CD14-positive monocyte (primary cell): ENCODE measurements around the gene LRBA. TPM values are rescaled to one million over a fixed set of nuclear protein-coding genes. Genes with fewer than 3 reads are reported as not detected.

Source experiments
- DNase-seq, 3 donors: peaks; one replicate each; pipeline ENCODE4 v3.0.0-alpha.2; 2011 to 2022
- H2AFZ ChIP-seq: 2 replicates; pipeline ENCODE4 v1.6.0; 2012; ENCODE audit warnings: mild to moderate bottlenecking, low read depth, low read length, inconsistent platforms; ENCODE audit not compliant: insufficient read depth, poor library complexity, severe bottlenecking
- H3K27ac ChIP-seq, 2 donors: 1 replicate in 1 of 2; 2 replicates in 1 of 2; pipeline ENCODE4 v1.5.1; 2012 to 2013; ENCODE audit warnings: low read length in 2 of 2, control low read depth in 1 of 2, inconsistent platforms in 1 of 2, low read depth in 1 of 2, mild to moderate bottlenecking in 1 of 2
- H3K27me3 ChIP-seq, 2 donors: one replicate each; pipeline versions ENCODE4 v1.6.0 to v1.6.1; 2011 to 2013; ENCODE audit warnings: low read length in 2 of 2; ENCODE audit not compliant: control insufficient read depth in 2 of 2, insufficient read depth in 2 of 2
- H3K36me3 ChIP-seq, 2 donors: replicated peaks in 1 of 2; 1 replicate in 1 of 2; 2 replicates in 1 of 2; pipeline versions ENCODE4 v1.5.1 to v1.6.1; 2012 to 2013; ENCODE audit warnings: low read length in 2 of 2, control low read depth in 1 of 2, inconsistent platforms in 1 of 2, mild to moderate bottlenecking in 1 of 2; ENCODE audit not compliant: insufficient read depth in 2 of 2, control insufficient read depth in 1 of 2
- H3K4me1 ChIP-seq, 2 donors: 1 replicate in 1 of 2; 2 replicates in 1 of 2; pipeline versions ENCODE4 v1.5.1 to v1.6.1; 2012 to 2013; ENCODE audit warnings: low read length in 2 of 2, control low read depth in 1 of 2, inconsistent platforms in 1 of 2, mild to moderate bottlenecking in 1 of 2, moderate library complexity in 1 of 2; ENCODE audit not compliant: insufficient read depth in 2 of 2, control insufficient read depth in 1 of 2
- H3K4me2 ChIP-seq: replicated peaks from 2 replicates; pipeline ENCODE3; 2012; ENCODE audit warnings: low read length, moderate library complexity, mild to moderate bottlenecking; ENCODE audit not compliant: poor library complexity, severe bottlenecking; ENCODE audit errors: extremely low read depth
- H3K4me3 ChIP-seq, 3 experiments: fragments of 200-600 bp in 1 of 3; sonication (generic) in 1 of 3; replicated peaks in 1 of 3; 1 replicate in 2 of 3; 2 replicates in 1 of 3; pipeline ENCODE4 v1.5.1; 2011 to 2013; ENCODE audit warnings: low read length in 3 of 3, mild to moderate bottlenecking in 3 of 3, control low read depth in 2 of 3, low read depth in 2 of 3, inconsistent platforms in 1 of 3, moderate library complexity in 1 of 3
- H3K79me2 ChIP-seq: 2 replicates; pipeline ENCODE4 v1.6.0; 2012; ENCODE audit warnings: mild to moderate bottlenecking, control low read depth, inconsistent platforms, low read length, moderate library complexity; ENCODE audit not compliant: insufficient read depth
- H3K9ac ChIP-seq: 2 replicates; pipeline ENCODE4 v1.6.0; 2017; ENCODE audit warnings: low read length, mild to moderate bottlenecking; ENCODE audit not compliant: insufficient read depth, poor library complexity, severe bottlenecking
- H3K9me3 ChIP-seq, 2 donors: replicated peaks in 1 of 2; 1 replicate in 1 of 2; 2 replicates in 1 of 2; pipeline versions ENCODE4 v1.5.1 to v1.6.1; 2012 to 2013; ENCODE audit warnings: low read length in 2 of 2, control low read depth in 1 of 2; ENCODE audit not compliant: control insufficient read depth in 1 of 2, insufficient read depth in 1 of 2
- H4K20me1 ChIP-seq: 2 replicates; pipeline ENCODE4 v1.6.0; 2012; ENCODE audit warnings: mild to moderate bottlenecking, low read length, control low read depth, moderate library complexity; ENCODE audit not compliant: insufficient read depth
- H3K27ac Mint-ChIP-seq, 7 donors: one replicate each; pipeline ENCODE4 v1.8.0; 2020; ENCODE audit warnings: mild to moderate bottlenecking in 7 of 7, mixed read lengths in 7 of 7, moderate library complexity in 6 of 7, inconsistent platforms in 2 of 7
- H3K27me3 Mint-ChIP-seq, 3 donors: one replicate each; pipeline ENCODE4 v1.8.0; 2021 to 2022; ENCODE audit warnings: low read depth in 3 of 3, mild to moderate bottlenecking in 3 of 3, mixed read lengths in 3 of 3, moderate library complexity in 3 of 3, inconsistent platforms in 1 of 3
- H3K36me3 Mint-ChIP-seq, 2 donors: one replicate each; pipeline ENCODE4 v1.8.0; 2020; ENCODE audit warnings: mixed read lengths in 2 of 2, inconsistent platforms in 1 of 2, mild to moderate bottlenecking in 1 of 2
- H3K4me1 Mint-ChIP-seq: one replicate; pipeline ENCODE4 v1.8.0; 2020; ENCODE audit warnings: mild to moderate bottlenecking, mixed read lengths
- H3K4me3 Mint-ChIP-seq, 2 donors: one replicate each; pipeline ENCODE4 v1.8.0; 2020; ENCODE audit warnings: mild to moderate bottlenecking in 2 of 2, mixed read lengths in 2 of 2, moderate library complexity in 1 of 2
- H3K9me3 Mint-ChIP-seq, 7 donors: one replicate each; pipeline ENCODE4 v1.8.0; 2020 to 2022; ENCODE audit warnings: mixed read lengths in 7 of 7, mild to moderate bottlenecking in 6 of 7, moderate library complexity in 6 of 7, inconsistent platforms in 2 of 7
- WGBS: methylation state at CpG from one replicate; pipeline ENCODE4 v1.1.5; 2013; ENCODE audit warnings: missing lambda C conversion rate; ENCODE audit not compliant: insufficient coverage; 5-methylcytosine and 5-hydroxymethylcytosine counted together
- intact Hi-C, 2 donors: fragments of 100-400 bp; cut with micrococcal nuclease; formaldehyde crosslinking; loops; one replicate each; pipeline versions ENCODE4 v1.15.0 to v1.15.1; 2023
- polyA plus RNA-seq, 3 donors: library from polyadenylated mRNA; depleted of rRNA in 1 of 3; unstranded in 2 of 3; stranded (reverse) in 1 of 3; fragments of 300-500 nt in 2 of 3; fragments of >200 nt in 1 of 3; fragmentation: Illumina TruSeq in 2 of 3; gene quantifications; 1 replicate in 2 of 3; 2 replicates in 1 of 3; pipeline ENCODE4 v1.2.3, GENCODE V29; 2012 to 2021
- TF ChIP-seq, protein P1 (sequence below): fragments of 200-600 bp; IDR thresholded peaks from one replicate; pipeline ENCODE4 v1.8.0; 2022; ENCODE audit warnings: antibody characterized with exemption, mild to moderate bottlenecking

LRBA gene
- polyA plus RNA-seq, 3 donors: 1.5 to 5.5 (median 4.4) TPM

DNA sequence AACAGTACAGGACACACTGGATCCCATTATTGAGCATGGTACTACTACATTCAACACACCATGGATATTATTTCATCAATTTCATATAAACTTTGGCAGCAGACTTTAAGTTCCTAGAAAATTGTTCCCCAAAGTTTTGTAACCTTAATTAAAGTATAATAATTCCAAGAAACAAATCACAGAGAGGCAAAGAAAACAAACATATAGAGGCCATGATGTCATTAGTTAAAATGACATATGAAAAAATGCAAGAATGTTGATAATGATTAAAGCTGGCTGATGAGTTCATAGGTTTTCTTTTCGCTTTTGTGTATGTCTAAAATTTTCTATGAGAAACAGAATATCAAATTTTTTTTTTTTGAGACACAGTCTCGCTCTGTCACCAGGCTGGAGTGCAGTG lies 26.8 kb downstream of the LRBA start:
- Histone ChIP-seq H2AFZ (no peak overlapping the region), H3K4me3 (no peak overlapping the region), H3K36me3 (no peaks in the 10 kb centered on the region), H3K27ac (no peak overlapping the region), H3K9ac (no peak overlapping the region), H3K4me1 (no peaks in the 10 kb centered on the region), H3K9me3 (peaks cover 0 to under 1% of the 10 kb centered on the region in 2 donors), H3K4me2 (no peak overlapping the region), H4K20me1 (no peaks in the 10 kb centered on the region), H3K27me3 (no peaks in the 10 kb centered on the region), H3K79me2 (peaks cover 3% of the 10 kb centered on the region)
- Mint-ChIP-seq H3K27me3 (no peaks in the 10 kb centered on the region), H3K9me3 (peaks cover under 1 to 5% (median 2%) of the 10 kb centered on the region in 7 donors), H3K36me3 (peaks cover 1 to 3% of the 10 kb centered on the region in 2 donors), H3K4me1 (no peaks in the 10 kb centered on the region), H3K4me3 (no peak overlapping the region), H3K27ac (no peak overlapping the region)
- no peak for DNase-seq
- TF ChIP-seq, protein P1, sequence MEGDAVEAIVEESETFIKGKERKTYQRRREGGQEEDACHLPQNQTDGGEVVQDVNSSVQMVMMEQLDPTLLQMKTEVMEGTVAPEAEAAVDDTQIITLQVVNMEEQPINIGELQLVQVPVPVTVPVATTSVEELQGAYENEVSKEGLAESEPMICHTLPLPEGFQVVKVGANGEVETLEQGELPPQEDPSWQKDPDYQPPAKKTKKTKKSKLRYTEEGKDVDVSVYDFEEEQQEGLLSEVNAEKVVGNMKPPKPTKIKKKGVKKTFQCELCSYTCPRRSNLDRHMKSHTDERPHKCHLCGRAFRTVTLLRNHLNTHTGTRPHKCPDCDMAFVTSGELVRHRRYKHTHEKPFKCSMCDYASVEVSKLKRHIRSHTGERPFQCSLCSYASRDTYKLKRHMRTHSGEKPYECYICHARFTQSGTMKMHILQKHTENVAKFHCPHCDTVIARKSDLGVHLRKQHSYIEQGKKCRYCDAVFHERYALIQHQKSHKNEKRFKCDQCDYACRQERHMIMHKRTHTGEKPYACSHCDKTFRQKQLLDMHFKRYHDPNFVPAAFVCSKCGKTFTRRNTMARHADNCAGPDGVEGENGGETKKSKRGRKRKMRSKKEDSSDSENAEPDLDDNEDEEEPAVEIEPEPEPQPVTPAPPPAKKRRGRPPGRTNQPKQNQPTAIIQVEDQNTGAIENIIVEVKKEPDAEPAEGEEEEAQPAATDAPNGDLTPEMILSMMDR: no peak
- intact Hi-C loops: no loop called here
- WGBS: no CpG with 5 or more reads among the region's 2 CpGs

DNA sequence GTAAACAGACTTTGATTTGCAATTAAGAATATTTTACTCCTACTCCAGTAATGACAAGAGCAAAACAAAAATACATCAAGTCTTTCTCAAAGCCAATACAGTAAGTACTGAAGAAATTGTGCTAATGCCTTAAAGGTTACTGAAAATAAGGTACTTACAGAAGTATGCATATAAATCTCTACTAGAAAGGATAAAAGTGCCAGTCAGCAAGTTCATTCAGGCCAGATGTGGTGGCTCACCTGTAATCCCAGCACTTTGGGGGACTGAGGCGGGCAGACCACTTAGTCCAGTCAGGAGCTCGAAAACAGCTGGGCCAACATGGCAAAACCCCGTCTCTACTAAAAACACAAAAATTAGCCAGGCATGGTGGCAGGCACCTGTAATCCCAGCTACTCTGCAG lies 27.9 kb downstream of the LRBA start:
- no peaks in the 10 kb centered on the region for H3K4me1 ChIP-seq
- H3K36me3 ChIP-seq: no peaks in the 10 kb centered on the region
- Mint-ChIP-seq H3K4me1 (no peaks in the 10 kb centered on the region), H3K4me3 (no peak overlapping the region), H3K9me3 (peaks cover 0 to 3% (median 2%) of the 10 kb centered on the region in 7 donors), H3K27me3 (no peaks in the 10 kb centered on the region), H3K36me3 (peaks cover 1 to 3% of the 10 kb centered on the region in 2 donors), H3K27ac (no peak overlapping the region)
- TF ChIP-seq, protein P1: no peak
- 100% methylated on average over 3 of the region's 3 CpGs for WGBS
- no peak overlapping the region for H3K4me3 ChIP-seq
- H3K79me2 ChIP-seq: peaks cover 3% of the 10 kb centered on the region
- H3K9me3 ChIP-seq: no peaks in the 10 kb centered on the region
- intact Hi-C loops: no loop called here
- no peak overlapping the region for H3K4me2 ChIP-seq
- no peak for DNase-seq
- no peaks in the 10 kb centered on the region for H4K20me1 ChIP-seq
- H3K9ac ChIP-seq: no peak overlapping the region
- no peak overlapping the region for H2AFZ ChIP-seq
- no peak overlapping the region for H3K27ac ChIP-seq
- H3K27me3 ChIP-seq: no peaks in the 10 kb centered on the region
